GM21528 (cell line): ENCODE data around the gene SPAG4.

Source experiments
- ATAC-seq: cut with Tn5 transposase; IDR thresholded peaks from one replicate; pipeline ENCODE4 v1.9.1; 2021; ENCODE audit warnings: mild to moderate bottlenecking, moderate library complexity; ENCODE audit not compliant: unreplicated experiment, low FRiP score

SPAG4 gene

GRCh38 chr20:35619196-35620095, 3.8 kb downstream of the SPAG4 start:
- ATAC-seq = peak; percentile 33

- no peak for ATAC-seq
These were observed 5.4 kb downstream of the SPAG4 start for GRCh38 chr20:35620818-35621559.

GRCh38 chr20:35621560-35621946, 5.9 kb downstream of the SPAG4 start:
- no peak for ATAC-seq

- no peak for ATAC-seq
These were observed 10.2 kb downstream of the SPAG4 start for GRCh38 chr20:35625584-35626385.

DNA sequence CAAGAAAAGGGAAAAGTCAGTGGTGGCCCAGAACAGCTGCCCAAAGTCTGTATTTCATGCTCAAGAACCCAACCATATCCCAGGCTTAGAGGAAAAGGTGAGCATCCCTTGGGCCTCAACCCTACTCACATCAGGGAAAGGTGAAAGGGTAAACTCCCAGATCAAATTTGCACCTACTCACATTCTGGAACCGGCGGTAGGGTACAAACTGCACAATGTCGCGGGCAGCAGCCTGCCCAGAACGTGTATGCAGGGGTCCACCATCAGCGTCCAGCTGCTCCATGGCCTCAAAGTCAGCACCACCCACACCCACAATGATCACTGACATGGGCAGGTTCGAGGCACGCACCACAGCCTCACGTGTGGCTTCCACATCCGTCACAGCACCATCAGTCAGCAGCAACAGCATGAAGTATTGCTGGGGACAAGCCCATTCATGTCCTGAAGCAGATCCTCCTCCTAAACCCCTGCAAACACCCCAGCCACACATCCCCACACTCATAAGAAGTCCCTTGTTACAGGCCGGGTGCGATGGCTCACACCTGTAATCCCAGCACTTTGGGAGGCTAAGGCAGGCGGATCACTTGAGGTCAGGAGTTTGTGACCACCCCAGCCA, 10.9 kb downstream of the SPAG4 start:
- ATAC-seq = no peak

GRCh38 chr20:35627121-35627520, 11.5 kb downstream of the SPAG4 start:
- no peak for ATAC-seq

- ATAC-seq = no peak
These were observed 14.0 kb downstream of the SPAG4 start for GRCh38 chr20:35629427-35630145.

DNA sequence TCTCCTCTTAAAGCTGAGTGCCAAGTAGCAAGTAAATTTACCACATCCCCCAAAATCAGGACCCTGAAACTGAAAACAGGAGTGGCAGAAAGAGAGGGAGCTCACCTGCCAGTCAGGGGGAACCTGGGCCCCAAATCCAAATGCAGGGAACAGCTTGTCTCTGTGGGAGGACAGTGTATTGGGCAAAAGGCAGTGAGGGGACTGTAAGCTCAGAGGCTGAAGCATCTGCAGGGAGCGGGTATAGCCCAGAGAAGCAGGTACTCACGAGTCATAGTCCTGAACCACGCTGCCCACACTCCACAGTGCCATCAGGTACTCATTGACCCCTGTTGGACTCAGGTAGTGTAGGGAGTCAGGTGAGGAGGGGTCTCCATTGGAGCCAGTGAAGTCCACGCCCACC, 15.0 kb downstream of the SPAG4 start:
- no peak for ATAC-seq

DNA sequence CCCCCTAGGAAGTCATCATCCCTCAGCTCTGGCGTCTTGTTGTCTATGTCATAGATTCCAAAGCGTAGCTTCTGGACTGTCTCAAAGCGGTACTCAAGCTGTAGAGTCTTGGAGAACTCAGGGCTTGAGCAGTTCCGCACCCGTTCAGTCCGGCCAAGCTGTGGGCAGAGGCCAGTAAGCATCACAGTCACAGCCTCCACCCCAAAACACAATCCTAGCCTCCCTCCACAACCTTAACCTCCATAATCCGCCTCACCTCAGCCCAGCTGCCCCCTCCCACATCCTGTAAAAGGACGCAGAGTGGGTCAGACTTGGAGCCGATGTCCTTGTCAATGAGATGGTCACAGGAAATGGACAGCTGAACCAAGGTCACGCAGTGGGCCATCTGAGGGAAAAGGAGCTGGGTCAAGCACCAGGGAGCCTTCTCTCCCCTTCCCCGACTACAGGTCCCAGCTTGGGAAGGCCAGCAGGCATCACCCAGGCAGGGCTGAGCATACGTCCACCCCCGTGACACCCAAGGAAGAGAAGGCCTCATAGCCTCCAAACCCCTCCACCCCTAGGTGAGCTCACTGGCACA, 17.0 kb downstream of the SPAG4 start:
- no peak for ATAC-seq

GRCh38 chr20:35635652-35636051, 20.0 kb downstream of the SPAG4 start:
- no peak for ATAC-seq

DNA sequence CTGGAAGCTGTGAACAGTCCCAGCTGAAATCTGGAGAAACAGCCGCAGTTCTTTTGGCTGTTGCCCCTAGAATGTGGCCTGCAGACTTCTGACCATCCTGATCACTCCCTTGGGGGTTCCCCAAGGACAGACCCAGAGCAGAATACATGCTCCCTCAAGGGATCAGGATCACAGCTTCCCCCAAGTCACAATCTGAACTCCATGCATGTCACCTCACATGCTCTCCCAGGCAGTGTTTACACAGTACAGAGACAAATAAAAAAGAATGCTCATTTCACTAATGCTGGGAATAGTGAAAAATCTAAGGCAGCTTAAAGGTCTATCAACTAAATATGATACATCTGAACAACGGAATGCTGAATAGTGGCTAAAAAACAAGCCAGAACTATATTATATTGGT, 20.5 kb downstream of the SPAG4 start:
- ATAC-seq = no peak

DNA sequence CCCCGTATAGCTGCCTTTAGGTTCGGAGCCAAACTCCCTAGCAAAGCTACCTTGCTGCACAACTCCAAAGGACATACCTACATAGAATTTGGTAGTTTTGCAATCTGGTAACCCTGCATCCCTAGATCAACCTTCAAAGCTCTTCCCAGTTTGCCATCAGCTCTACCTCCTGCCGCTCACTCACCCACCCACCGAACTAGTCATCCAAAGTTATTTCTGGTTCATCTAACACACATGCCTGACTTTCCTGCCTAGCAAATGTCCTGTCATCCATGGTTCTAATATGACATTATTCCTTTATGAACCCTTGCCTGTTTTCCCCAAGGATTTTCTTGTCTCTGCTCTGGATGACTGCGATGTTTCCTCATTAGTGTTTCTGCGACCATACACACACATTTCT, 21.6 kb downstream of the SPAG4 start:
- no peak for ATAC-seq

GRCh38 chr20:35638751-35639150, 23.1 kb downstream of the SPAG4 start:
- ATAC-seq = no peak

GRCh38 chr20:35640724-35641123, 25.1 kb downstream of the SPAG4 start:
- ATAC-seq = no peak

DNA sequence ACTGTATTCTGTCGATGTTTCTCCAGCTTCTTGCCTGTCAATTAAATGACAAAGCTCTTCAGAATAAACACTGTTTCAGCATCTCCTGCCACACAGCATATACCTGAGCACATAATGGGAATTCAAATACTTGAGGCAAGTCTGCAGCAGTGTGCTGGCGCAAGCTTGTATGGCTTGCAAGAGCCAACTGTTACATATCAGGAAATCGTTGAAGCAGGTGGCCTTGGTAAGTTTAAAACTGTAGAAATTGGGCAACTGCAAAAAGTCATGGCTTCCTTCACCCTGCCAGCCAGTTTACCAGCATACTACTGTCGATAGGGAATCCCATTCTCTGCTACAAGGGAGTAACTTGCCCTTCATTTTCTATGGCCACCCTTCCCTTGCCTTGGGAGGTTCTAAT, 26.1 kb downstream of the SPAG4 start:
- ATAC-seq = no peak

- no peak for ATAC-seq
These were observed 27.4 kb downstream of the SPAG4 start for GRCh38 chr20:35643045-35643444.

GRCh38 chr20:35644806-35645205, 29.2 kb downstream of the SPAG4 start:
- no peak for ATAC-seq

DNA sequence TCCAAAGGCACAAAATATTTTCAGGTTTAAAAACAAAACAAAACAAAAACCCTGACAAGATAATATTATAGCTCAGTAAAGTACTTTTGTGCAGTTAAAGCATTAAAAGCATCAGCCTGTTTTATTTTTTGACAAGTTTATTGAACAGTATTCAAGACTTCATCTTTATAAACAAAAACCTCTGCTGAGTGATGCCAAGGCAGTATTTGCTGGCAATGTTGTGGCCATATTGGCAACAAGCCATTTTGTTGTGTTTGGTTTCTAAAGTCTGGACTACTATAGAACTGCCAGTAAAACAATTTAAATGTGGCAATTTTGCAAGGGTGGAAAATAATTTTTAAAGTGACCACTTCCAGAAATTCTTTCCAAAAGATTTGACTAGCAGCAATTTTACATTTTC, 33.2 kb downstream of the SPAG4 start:
- ATAC-seq = no peak

DNA sequence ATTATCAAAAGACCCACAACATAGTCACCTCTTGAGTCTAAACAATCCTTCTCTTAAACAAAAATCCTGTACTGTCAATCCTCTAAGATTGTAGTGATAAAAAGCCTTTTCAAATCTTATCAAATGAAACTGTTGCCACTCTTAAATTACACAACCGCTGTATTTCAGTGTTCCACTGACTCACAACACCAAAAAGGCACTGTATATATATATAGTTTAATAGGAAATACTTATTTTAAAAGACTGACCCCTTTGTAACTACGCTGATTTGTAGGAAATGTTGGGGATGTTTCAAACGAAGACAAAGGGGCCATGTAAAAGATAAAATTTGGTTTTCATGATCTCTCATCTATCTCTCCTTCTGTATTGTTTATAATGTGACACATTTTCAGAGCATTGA, 35.0 kb downstream of the SPAG4 start:
- ATAC-seq = no peak

DNA sequence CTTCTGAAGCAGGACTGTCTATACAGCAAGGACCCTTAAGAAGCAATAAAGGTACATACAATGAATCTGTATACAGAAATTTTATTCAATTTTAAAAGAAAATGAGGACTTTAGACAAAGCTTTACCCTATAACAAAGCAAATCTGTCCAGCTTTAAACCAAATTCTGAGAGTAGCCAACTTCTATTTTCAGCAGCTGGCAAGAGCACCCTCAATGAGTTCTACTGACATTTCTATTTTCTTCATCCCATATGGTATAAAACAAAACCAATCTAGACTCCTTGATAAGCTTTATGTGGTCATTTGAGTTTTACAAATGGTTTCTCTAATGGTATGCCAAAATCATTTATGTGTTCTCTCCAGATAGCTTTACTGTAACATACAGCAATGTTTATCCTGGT, 36.3 kb downstream of the SPAG4 start:
- no peak for ATAC-seq
